ENCODE measurements around the gene INTS2.
"Not testable (repeated sequence)": the region's sequence is repeated elsewhere in the genome, so short reads cannot be mapped to it uniquely, and the experiment has no call there.

INTS2 gene

GRCh38 chr17:61926826-61927207 is 965 bp downstream of the INTS2 start:
- no peak for ATAC-seq (replicated peaks; ENCODE audit: extremely low read depth, poor library complexity, severe bottlenecking)
- Mint-ChIP-seq H3K4me1 (peaks cover 18% of the 10 kb centered on the region), H3K9me3 (no peaks in the 10 kb centered on the region), H3K27me3 (no peaks in the 10 kb centered on the region), H3K36me3 (ENCODE audit: insufficient read depth) (peaks cover 34% of the 10 kb centered on the region), H3K4me3 (peak overlapping the region; percentile 88), H3K27ac (ENCODE audit: low read depth) (peak overlapping the region; percentile 97)
- no peak for DNase-seq (ENCODE audit: low spot score in 2 of 2)

- H3K27ac Mint-ChIP-seq (ENCODE audit: low read depth); H3K9me3 Mint-ChIP-seq; H3K4me1 Mint-ChIP-seq; DNase-seq (ENCODE audit: low spot score in 2 of 2); ATAC-seq (replicated peaks; ENCODE audit: extremely low read depth, poor library complexity, severe bottlenecking); H3K27me3 Mint-ChIP-seq; H3K4me3 Mint-ChIP-seq: not testable (repeated sequence)
- peaks cover 40% of the 10 kb centered on the region for H3K36me3 Mint-ChIP-seq (ENCODE audit: insufficient read depth)
Measured at GRCh38 chr17:61915162-61915561, 12.6 kb downstream of the INTS2 start.

- peaks cover 6% of the 10 kb centered on the region for H3K4me1 Mint-ChIP-seq
- no peak overlapping the region for H3K4me3 Mint-ChIP-seq
- DNase-seq (ENCODE audit: low spot score in 2 of 2) (no peak), ATAC-seq (replicated peaks; ENCODE audit: extremely low read depth, poor library complexity, severe bottlenecking) (no peak)
- H3K27ac Mint-ChIP-seq (ENCODE audit: low read depth): no peak overlapping the region
- H3K36me3 Mint-ChIP-seq (ENCODE audit: insufficient read depth): peaks cover 27% of the 10 kb centered on the region
- no peaks in the 10 kb centered on the region for H3K27me3 Mint-ChIP-seq
- no peaks in the 10 kb centered on the region for H3K9me3 Mint-ChIP-seq
Measured at GRCh38 chr17:61908292-61909037, 19.3 kb downstream of the INTS2 start.

GRCh38 chr17:61907361-61907760 is 20.4 kb downstream of the INTS2 start:
- Mint-ChIP-seq H3K27ac (ENCODE audit: low read depth) (no peak overlapping the region), H3K27me3 (no peaks in the 10 kb centered on the region), H3K4me3 (no peak overlapping the region), H3K4me1 (peaks cover 11% of the 10 kb centered on the region), H3K36me3 (ENCODE audit: insufficient read depth) (peaks cover 31% of the 10 kb centered on the region), H3K9me3 (no peaks in the 10 kb centered on the region)
- no peak for DNase-seq (ENCODE audit: low spot score in 2 of 2)
- ATAC-seq (replicated peaks; ENCODE audit: extremely low read depth, poor library complexity, severe bottlenecking): no peak

- peak overlapping the region; percentile 48 for H3K4me3 Mint-ChIP-seq
- H3K27me3 Mint-ChIP-seq: no peaks in the 10 kb centered on the region
- peak in 1 of 2 donors; percentile 30 for DNase-seq (ENCODE audit: low spot score in 2 of 2)
- H3K36me3 Mint-ChIP-seq (ENCODE audit: insufficient read depth): peaks cover 35% of the 10 kb centered on the region
- peaks cover 11% of the 10 kb centered on the region for H3K4me1 Mint-ChIP-seq
- H3K27ac Mint-ChIP-seq (ENCODE audit: low read depth): peak overlapping the region; percentile 98
- H3K9me3 Mint-ChIP-seq: no peaks in the 10 kb centered on the region
- ATAC-seq (replicated peaks; ENCODE audit: extremely low read depth, poor library complexity, severe bottlenecking): peak; percentile 94
Measured at GRCh38 chr17:61904094-61904710, 23.6 kb downstream of the INTS2 start.

GRCh38 chr17:61903251-61903650 is 24.5 kb downstream of the INTS2 start:
- H3K27ac Mint-ChIP-seq (ENCODE audit: low read depth): peak overlapping the region; percentile 98
- no peak for DNase-seq (ENCODE audit: low spot score in 2 of 2)
- H3K4me3 Mint-ChIP-seq: peak overlapping the region; percentile 48

GRCh38 chr17:61897548-61898180 is 30.1 kb downstream of the INTS2 start:
- H3K27me3 Mint-ChIP-seq: no peaks in the 10 kb centered on the region
- DNase-seq (ENCODE audit: low spot score in 2 of 2): no peak
- no peak overlapping the region for H3K27ac Mint-ChIP-seq (ENCODE audit: low read depth)
- H3K4me1 Mint-ChIP-seq: no peaks in the 10 kb centered on the region
- peaks cover 33% of the 10 kb centered on the region for H3K36me3 Mint-ChIP-seq (ENCODE audit: insufficient read depth)
- no peaks in the 10 kb centered on the region for H3K9me3 Mint-ChIP-seq
- ATAC-seq (replicated peaks; ENCODE audit: extremely low read depth, poor library complexity, severe bottlenecking): no peak
- H3K4me3 Mint-ChIP-seq: no peak overlapping the region

More at GRCh38 chr17:61903251-61903650, 24.5 kb downstream of the INTS2 start:
- no peaks in the 10 kb centered on the region for H3K27me3 Mint-ChIP-seq
- H3K4me1 Mint-ChIP-seq: peaks cover 11% of the 10 kb centered on the region
- ATAC-seq (replicated peaks; ENCODE audit: extremely low read depth, poor library complexity, severe bottlenecking): no peak
- H3K9me3 Mint-ChIP-seq: no peaks in the 10 kb centered on the region
- peaks cover 36% of the 10 kb centered on the region for H3K36me3 Mint-ChIP-seq (ENCODE audit: insufficient read depth)

- ATAC-seq (replicated peaks; ENCODE audit: extremely low read depth, poor library complexity, severe bottlenecking) (no peak), DNase-seq (ENCODE audit: low spot score in 2 of 2) (no peak)
- no peaks in the 10 kb centered on the region for H3K9me3 Mint-ChIP-seq
- H3K36me3 Mint-ChIP-seq (ENCODE audit: insufficient read depth): peaks cover 31% of the 10 kb centered on the region
- H3K4me1 Mint-ChIP-seq: no peaks in the 10 kb centered on the region
- H3K4me3 Mint-ChIP-seq: no peak overlapping the region
- H3K27ac Mint-ChIP-seq (ENCODE audit: low read depth): no peak overlapping the region
- no peaks in the 10 kb centered on the region for H3K27me3 Mint-ChIP-seq
Measured at GRCh38 chr17:61895391-61895790, 32.4 kb downstream of the INTS2 start.

- not testable (repeated sequence) for H3K27me3 Mint-ChIP-seq; ATAC-seq (replicated peaks; ENCODE audit: extremely low read depth, poor library complexity, severe bottlenecking); H3K27ac Mint-ChIP-seq (ENCODE audit: low read depth); H3K4me1 Mint-ChIP-seq; H3K4me3 Mint-ChIP-seq; DNase-seq (ENCODE audit: low spot score in 2 of 2); H3K9me3 Mint-ChIP-seq
- H3K36me3 Mint-ChIP-seq (ENCODE audit: insufficient read depth): peaks cover 34% of the 10 kb centered on the region
Measured at GRCh38 chr17:61894310-61894709, 33.5 kb downstream of the INTS2 start.

- ATAC-seq (replicated peaks; ENCODE audit: extremely low read depth, poor library complexity, severe bottlenecking); H3K4me1 Mint-ChIP-seq; H3K27ac Mint-ChIP-seq (ENCODE audit: low read depth); H3K4me3 Mint-ChIP-seq; H3K27me3 Mint-ChIP-seq; H3K9me3 Mint-ChIP-seq; DNase-seq (ENCODE audit: low spot score in 2 of 2): not testable (repeated sequence)
- H3K36me3 Mint-ChIP-seq (ENCODE audit: insufficient read depth): peaks cover 51% of the 10 kb centered on the region
Measured at GRCh38 chr17:61887733-61888132, 40.0 kb downstream of the INTS2 start.

- not testable (repeated sequence) for H3K4me1 Mint-ChIP-seq; H3K9me3 Mint-ChIP-seq; ATAC-seq (replicated peaks; ENCODE audit: extremely low read depth, poor library complexity, severe bottlenecking); H3K4me3 Mint-ChIP-seq; H3K27me3 Mint-ChIP-seq; DNase-seq (ENCODE audit: low spot score in 2 of 2)
- H3K27ac Mint-ChIP-seq (ENCODE audit: low read depth): peak overlapping the region; percentile 9
- H3K36me3 Mint-ChIP-seq (ENCODE audit: insufficient read depth): peaks cover 50% of the 10 kb centered on the region
Measured at GRCh38 chr17:61885865-61886264, 41.9 kb downstream of the INTS2 start.

GRCh38 chr17:61884864-61885263 is 42.9 kb downstream of the INTS2 start:
- Mint-ChIP-seq H3K4me3 (no peak overlapping the region), H3K27ac (ENCODE audit: low read depth) (no peak overlapping the region), H3K36me3 (ENCODE audit: insufficient read depth) (peaks cover 48% of the 10 kb centered on the region)

More at GRCh38 chr17:61884864-61885263, 42.9 kb downstream of the INTS2 start:
- ATAC-seq (replicated peaks; ENCODE audit: extremely low read depth, poor library complexity, severe bottlenecking) (no peak), DNase-seq (ENCODE audit: low spot score in 2 of 2) (no peak)
- no peaks in the 10 kb centered on the region for H3K4me1 Mint-ChIP-seq
- no peaks in the 10 kb centered on the region for H3K9me3 Mint-ChIP-seq
- H3K27me3 Mint-ChIP-seq: no peaks in the 10 kb centered on the region

All from central memory CD8-positive, alpha-beta T cell (primary cell).